Embryonic facial prominence (tissue), 1 donor: ENCODE results near the gene SYT1.

Source experiments
- DNase-seq: peaks from one replicate; pipeline ENCODE4 v3.0.0-alpha.2; 2016; ENCODE audit errors: extremely low spot score

SYT1 gene

DNA sequence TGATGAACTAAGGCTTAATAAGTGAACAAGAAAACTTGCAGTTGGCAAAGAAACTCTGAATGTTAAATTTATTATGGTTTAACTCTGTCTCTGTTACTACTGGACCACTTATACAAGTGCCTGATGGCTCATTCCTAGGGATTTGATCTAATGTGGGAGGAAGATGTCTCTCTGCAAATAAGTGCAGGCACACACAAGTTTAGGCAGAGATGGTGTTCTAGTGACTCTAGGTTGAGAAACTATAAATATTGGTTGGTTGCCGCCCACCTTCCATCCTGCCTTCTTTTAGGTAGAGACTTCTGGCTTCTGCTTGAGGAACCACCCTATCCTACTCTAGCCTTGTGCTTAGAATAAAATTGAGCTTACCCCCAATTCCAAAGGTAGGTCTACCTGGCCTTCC, 570.0 kb downstream of the SYT1 start:
- no peak for DNase-seq

DNA sequence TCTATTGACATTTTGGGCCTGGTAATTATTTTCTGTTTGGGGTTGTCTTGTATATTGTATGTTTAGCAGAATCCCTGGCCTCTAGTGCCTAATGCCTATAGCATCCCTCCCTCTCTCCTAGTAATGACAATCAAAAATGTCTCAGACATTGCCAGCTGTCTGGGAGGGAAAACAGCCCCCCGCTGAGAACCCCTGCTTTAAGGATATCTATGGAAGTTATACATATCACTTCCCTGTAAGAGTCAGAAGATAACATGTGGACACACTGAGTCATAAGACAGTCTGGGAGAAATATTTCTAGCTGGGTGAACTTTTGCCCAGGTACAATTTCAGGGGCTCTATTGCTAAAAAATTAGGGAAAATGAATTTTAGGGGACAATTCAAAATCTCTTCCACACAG, 571.2 kb downstream of the SYT1 start:
- no peak for DNase-seq

DNA sequence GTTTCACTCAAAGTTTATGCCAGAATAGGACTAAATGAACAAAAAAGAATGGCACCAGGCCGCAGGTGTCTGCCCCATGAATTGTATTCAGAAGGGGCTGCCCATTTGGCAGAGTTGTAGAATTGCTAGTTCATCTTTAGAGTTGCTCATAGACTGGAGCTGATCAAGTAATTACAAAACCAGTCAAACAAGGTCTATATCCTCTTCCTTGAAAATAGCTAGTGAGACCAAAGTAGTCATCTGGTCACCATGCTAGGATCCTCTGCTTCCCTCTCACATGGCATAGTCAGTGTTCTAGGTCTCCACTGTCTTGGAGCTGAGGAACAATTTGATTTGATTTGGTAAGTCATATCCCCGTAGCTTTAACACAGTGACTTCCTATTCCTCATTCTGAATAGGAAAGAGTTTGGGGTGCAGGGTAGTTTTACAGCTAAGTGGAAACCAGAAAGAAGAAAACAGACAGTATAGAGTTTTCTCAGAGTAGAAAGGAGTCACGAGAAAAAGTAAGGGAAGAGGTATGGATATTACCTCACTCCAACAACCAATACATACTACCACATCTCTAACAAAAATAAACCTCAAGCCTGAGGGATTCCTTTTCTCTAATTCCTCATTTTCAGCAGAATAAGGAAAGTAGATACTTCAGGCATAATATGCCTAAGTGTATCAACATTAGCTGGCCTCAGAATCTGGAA, 574.1 kb downstream of the SYT1 start:
- DNase-seq = no peak

DNA sequence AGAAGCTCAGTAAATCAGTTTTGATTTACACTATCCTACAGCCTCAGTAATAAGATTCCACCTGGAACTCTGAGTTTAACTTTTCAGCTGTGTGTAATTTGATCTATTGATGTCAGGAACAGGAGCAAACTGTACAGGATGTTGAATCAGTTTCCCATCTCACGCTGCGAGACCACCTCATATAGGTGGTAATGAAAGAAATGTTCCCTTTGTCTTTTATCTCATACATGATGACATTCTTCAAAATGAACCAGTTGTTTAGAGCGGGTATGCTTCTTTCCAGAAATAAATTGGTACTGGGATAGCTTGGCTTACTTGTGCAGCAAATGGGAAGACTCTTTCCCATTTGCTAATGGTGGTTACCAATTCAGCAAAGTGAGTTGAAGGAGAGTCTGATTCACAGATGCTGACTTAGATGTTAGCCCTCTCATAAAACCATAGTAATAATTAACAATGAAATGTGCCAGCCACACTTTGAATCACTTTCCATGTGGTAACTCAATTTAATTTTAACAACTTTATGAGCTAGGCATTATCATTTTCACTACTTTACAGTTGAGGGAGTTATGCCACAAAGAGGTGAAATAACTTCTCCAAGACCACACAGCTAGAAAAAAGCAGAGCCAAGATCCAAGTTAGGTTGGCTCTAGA, 574.7 kb downstream of the SYT1 start:
- no peak for DNase-seq

DNA sequence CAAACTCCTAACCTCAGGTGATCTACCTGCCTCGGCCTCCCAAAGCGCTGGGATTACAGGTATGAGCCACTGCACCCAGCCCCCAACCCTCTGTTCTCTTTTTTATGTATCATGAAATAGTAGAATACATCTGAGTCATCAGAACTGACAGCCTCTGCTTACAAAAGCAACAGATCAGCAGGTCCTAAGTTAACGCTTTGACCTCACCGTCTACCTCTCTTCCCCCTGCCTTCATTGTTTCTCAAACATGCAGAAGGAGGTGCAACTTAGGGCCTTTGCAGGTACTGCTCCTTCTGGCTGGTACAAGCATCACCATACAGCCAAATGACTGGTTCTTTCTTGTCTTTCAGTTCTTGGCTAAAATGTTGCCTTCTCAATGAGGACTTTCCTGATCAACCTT, 577.0 kb downstream of the SYT1 start:
- no peak for DNase-seq

DNA sequence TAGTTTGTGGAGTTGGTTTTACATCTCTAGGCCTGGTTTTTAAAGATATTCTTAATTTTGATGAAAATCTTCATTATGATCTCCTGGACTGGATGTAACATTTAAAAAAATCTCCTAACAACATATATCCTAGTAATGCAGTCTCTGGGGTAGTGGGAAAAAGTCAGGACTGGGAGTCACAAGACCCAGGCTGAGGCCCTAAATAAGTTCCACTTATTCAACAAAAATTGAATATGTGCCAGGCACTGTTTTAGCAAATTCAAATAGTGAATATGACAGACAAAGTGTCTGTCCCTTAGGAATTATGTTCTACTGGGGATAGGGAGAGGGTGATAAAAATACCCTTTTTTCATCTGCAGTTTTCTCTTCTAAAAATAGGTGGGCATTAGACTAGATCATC, 577.8 kb downstream of the SYT1 start:
- DNase-seq = no peak

DNA sequence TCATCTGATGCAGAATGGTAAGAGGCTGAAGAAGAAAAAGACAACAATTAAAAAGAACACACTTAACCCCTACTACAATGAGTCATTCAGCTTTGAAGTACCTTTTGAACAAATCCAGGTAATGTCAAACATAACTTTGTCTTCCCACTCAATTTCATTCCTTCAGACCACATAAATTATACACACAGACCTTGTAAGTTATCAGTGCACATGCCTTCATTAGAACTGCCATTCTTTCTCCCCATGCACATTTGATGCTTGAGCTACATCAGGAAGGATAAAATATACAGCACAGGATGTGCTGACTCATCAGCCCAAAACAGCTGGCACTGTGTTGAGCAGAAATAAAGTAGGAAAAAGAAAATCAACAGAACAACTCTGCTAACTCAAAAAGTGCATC, 579.5 kb downstream of the SYT1 start:
- DNase-seq = no peak

DNA sequence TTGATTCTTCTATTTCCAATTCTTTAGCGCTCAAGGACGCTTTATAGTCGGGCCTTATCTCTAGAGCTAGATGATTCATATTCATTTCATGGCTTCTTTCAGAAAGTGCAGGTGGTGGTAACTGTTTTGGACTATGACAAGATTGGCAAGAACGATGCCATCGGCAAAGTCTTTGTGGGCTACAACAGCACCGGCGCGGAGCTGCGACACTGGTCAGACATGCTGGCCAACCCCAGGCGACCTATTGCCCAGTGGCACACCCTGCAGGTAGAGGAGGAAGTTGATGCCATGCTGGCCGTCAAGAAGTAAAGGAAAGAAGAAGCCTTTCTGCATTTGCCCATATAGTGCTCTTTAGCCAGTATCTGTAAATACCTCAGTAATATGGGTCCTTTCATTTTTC, 584.2 kb downstream of the SYT1 start:
- no peak for DNase-seq

DNA sequence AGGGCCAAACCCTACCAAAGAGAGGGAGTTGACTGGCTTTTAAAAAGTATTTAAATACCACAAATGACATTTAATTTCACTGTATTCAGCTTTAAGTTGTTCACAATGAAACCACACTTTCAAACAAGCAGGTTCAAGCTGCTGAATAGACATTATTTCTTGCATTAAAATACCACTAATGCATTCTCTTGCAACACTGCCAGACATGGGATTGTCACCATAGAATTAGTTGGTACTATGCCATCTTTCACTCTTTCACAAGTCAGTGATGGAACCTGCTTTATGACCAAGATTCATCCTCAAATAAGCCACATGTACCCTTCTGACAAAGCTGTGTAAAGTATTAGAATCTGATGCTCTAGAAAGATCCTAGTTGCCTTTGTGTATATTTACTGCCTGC, 586.8 kb downstream of the SYT1 start:
- no peak for DNase-seq

DNA sequence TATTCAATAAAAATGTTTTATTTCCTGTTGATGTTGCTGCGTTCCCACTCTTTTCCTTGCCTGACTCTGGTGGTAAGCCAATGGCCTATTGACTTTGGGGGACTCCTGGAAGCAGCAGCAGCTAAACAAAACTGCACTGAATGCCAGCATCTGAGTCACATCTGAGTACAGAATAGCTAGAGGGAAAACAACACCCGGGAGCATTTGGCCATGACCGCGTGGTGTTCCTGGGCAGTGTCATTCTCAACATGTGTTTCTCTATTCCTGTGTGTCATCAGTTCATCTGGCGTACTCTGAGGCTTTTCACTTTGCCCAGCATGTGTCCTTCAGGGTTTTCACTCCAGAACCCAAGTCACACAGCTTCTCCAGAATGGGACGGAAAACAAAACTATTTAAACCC, 587.4 kb downstream of the SYT1 start:
- DNase-seq = no peak

DNA sequence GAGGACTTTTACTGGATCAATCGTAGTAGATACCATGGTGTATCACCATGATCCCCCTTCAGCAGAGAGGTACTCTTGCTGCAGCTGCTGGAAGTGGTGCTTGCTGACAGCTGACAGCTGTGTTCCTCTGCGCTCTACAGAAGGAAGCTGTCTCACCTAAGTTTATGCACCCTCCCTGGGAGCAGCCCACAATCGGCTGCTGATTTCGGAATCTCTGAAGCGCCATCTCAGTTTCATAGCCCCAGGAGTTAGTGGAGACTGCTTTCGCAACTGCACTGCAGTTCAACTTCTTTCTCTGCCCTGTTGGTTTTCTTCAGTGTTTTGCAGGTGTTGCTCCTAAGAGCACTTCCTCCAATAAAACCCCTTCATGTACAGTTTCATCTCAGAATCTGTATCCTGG, 588.3 kb downstream of the SYT1 start:
- no peak for DNase-seq

DNA sequence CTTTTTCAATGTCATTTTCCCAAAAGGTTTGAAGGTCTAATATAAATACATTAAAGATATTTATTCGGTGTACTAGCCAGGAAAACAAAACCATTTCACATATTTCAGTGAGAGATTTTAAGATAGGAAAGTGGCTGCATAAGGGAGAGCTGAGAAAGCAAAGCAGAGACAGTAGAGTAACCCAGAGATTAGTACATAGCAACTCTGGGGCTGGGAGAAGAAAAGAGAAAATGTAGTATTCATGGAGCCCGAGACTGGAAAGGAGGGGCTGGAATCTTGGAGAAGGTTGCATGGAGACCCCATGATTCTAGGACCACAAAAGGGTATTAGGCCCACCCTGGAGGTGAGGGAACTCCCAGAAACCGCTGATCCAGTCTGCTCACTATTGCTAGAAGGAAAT, 589.2 kb downstream of the SYT1 start:
- no peak for DNase-seq

DNA sequence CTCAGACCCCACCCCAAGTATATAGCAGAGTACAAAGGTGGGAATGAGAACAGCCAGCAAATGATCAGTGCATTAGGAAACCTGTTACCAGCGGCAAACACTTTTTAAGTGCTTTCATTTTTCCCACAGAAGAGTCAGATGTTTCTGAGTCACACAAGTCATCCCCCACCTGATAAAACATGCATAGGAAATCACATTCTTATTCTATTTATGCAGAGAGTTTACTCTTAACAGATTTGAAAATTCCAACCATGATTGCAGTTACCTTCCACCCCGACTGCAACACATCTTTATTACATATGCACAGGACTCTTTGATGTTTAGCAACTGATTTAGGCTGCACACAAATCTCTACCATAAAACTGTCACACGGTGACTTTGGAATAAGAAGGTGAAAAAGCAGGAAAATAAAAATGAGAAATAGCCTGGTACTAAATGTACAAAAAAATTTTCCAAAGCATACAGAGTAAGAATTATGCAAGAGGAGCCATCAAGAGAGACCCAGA, 589.8 kb downstream of the SYT1 start:
- no peak for DNase-seq

DNA sequence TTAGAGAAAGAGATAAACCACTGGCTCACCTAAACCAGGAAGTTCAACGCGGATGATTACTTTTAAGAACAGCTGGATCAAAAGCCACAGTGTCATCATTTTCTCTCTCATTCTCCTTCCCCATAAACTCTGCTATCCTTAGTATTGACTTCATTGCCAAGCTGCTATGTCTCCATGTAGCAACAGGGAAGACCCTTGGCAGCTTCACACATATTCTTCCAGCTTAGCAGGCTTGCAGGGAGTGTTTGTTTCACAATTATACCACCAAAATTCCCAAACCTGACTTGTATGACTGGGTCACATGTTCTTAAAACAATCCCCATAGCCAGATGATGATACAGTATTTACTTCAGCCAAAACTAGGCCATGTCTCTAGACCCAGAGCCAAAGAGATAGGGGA, 590.7 kb downstream of the SYT1 start:
- no peak for DNase-seq

DNA sequence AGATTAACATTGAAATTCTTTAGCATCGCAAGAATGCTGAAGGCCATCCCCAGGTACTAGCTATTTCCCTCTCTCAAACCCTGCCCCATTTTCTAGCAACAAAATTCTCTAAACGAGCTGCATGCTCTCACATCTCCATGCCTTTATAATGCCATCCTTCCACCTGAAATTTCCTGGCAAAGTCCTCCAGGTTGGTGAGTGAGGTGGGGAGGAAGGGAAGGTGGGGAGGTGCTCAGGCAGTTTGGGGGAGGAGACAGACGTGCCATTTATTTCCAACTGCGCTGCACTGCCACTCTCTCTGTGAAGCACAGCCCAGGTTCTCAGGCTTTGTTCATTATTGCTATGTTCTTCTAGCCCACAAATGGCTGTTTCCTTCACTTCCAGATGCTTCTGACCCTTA, 617.7 kb downstream of the SYT1 start:
- DNase-seq = no peak

DNA sequence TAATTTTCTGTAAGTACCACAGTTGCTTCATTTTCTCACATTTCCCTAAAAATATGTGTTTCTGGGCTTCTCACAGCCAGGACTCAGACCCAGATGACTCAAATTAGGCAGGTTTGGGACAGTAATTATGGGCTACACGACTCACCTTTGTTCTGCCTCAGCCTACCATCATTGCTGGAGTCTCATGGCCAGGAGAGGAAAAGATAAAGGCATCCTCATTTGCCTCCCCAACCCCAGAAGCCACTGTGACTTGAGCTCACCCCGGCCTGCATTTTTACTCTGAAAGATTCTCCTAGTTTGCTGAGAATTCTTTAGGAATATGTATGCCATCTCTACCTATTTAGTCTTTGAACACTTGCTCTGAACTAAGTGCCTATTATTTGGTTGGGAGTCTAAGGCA, 618.3 kb downstream of the SYT1 start:
- DNase-seq = no peak

DNA sequence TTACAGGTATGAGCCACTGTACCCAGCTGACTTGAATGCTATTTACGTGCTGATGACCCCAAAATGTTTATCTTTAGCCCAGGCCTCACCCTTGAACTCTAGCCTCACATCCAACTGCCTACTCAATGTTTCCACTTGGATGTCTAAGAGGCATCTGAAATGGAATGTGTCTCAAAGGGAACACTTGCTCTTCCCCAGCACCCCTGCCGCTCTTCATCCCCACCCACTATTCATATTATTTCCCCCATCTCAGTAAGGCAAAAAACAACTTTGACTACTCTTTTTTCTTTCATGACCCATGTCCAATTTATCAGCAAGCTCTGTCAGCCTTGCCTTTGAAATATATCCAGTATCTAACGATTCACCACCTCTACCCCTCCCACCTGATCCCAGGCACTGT, 621.6 kb downstream of the SYT1 start:
- no peak for DNase-seq

DNA sequence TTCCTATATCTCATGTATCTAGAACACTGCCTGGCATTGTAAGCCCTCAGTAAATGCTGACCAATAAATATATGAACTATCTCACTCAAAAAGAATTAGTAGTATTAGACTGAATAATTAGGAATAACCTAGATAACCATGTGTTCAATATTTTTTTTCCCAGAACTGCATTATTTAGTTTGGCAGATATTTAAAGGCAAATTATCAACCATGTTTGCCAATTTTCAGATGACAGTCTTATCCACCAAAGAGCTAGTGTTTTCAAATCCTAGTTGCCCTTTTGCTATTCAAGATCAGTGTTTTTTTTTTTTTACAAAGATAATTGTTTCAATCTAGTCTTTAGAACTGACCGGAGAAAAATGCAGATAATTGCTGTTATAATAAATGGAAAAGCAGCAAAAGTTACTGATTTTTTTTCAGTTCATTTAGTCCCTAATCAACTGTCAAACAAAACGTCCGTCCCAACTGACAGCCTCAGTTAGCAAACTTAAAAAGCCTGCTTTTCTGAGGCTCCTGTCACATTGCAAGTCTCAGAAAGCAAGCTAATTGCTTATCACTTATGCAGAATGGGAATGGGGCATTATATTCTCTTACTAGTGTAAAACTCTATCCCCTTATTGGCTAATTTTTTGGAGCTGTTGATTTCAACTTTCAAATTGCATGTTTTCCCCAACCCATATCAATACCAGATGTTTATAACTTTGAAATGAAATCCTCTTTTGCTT, 623.0 kb downstream of the SYT1 start:
- DNase-seq = no peak
